ENCODE measurements around the gene LRCH3. TPM values are rescaled to one million over a fixed set of nuclear protein-coding genes. Genes with fewer than 3 reads are reported as not detected.

Gene LRCH3
- total and polyA plus RNA-seq, 12 donors: 7.4 to 54.9 (median 40.8) TPM

DNA sequence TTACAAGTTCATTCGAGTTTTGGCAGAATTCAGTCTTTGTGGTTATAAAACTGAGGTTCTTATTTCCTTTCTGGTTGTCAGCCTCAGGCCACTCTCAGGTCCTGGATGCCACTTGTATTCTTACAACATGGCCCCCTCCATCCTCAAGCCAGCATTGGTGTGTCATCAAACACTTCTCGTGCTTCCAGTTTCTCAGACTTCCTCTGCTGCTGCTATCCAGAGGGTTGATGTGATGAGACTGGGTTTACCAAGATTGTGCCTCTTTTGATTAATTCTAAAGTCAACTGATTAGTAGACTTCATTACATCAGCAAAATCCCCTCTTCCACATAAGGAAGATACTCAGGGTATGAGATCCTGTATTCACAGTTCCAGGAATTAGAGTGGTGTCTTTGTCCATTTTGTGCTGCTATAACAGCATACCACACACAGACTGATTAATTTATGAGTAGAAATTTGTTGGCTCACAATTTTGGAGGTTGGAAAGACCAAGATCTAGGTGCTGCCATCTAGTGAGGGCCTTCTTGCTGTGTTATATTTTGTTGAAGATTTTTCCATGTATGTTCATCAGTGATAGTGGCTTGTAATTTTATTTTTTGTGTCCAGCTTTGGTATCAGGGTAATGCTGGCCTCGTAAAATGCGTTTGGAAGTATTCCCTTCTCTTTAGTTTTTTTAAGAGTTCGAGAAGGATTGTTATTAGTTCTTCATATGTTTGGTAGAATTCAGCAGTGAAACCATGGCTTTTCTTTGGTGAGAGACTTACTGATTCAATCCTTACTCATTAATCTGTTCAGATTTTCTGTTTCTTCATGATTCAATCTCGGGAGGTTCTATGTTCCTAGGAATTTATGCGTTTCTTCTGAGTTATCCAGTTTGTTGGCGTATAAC lies 11.1 kb downstream of the LRCH3 start:
- Histone ChIP-seq H3K4me1 (replicated peaks in 1 of 2) (peaks cover 3 to 27% of the 10 kb centered on the region in 2 donors), H3K27me3 (no peaks in the 10 kb centered on the region), H3K27ac (peak overlapping the region in 1 of 5 donors; percentile 8), H3K4me3 (no peak overlapping the region), H3K36me3 (replicated peaks in 1 of 2) (no peaks in the 10 kb centered on the region), H3K9me3 (replicated peaks in 1 of 3) (no peaks in the 10 kb centered on the region)
- TF ChIP-seq POLR2A (IDR thresholded peaks at IDR 0.05): no peak
- TF ChIP-seq, protein P1, sequence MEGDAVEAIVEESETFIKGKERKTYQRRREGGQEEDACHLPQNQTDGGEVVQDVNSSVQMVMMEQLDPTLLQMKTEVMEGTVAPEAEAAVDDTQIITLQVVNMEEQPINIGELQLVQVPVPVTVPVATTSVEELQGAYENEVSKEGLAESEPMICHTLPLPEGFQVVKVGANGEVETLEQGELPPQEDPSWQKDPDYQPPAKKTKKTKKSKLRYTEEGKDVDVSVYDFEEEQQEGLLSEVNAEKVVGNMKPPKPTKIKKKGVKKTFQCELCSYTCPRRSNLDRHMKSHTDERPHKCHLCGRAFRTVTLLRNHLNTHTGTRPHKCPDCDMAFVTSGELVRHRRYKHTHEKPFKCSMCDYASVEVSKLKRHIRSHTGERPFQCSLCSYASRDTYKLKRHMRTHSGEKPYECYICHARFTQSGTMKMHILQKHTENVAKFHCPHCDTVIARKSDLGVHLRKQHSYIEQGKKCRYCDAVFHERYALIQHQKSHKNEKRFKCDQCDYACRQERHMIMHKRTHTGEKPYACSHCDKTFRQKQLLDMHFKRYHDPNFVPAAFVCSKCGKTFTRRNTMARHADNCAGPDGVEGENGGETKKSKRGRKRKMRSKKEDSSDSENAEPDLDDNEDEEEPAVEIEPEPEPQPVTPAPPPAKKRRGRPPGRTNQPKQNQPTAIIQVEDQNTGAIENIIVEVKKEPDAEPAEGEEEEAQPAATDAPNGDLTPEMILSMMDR (IDR thresholded peaks at IDR 0.05): peak in 1 of 6 experiments; percentile 2
- WGBS, 4 donors: 60 to 70% (median 69%) methylated on average over 8 of the region's 8 CpGs
- intact Hi-C loops (cut with DNase I): no loop called here
- DNase-seq: peak in 1 of 7 donors; percentile 16

DNA sequence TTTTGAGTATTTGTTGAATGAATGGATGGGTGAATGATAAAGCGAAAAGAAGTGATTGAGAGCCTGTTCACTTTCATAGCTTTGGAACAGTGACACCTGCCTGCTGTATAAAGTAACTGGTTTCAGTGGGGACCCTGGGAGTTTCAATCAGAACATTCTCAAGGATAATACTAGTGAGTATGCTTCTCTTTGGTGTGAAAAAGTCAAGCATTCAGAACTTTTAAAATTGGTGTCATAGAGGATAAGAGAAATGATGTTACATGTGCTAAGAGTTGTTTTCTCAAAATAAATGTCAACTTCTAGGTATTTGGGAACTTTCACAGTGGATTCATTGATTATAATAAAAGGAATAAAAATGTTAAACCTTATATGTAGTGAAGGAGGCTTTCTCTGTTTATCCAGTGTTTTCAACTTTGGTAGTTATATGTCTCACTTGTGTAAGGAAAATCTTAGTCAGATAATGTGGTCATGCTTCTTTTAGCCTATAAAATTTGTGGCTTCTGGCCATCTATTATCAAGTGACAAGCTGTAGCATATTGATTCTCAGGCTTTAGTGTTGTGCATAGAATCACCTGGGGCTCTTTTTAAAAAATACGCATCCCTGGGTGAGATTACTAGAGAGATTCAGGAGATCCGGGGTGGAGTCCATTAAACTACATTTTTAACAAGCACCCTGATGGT lies 11.9 kb downstream of the LRCH3 start:
- no peak for DNase-seq
- Histone ChIP-seq H3K4me3 (no peak overlapping the region), H3K27ac (no peak overlapping the region), H3K9me3 (replicated peaks in 1 of 3) (no peaks in the 10 kb centered on the region), H3K4me1 (replicated peaks in 1 of 2) (peaks cover 3 to 28% of the 10 kb centered on the region in 2 donors), H3K36me3 (replicated peaks in 1 of 2) (no peaks in the 10 kb centered on the region), H3K27me3 (no peaks in the 10 kb centered on the region)
- 90 to 96% (median 92%) methylated on average over 2 to 3 of the region's 3 CpGs for WGBS, 4 donors
- TF ChIP-seq POLR2A (IDR thresholded peaks at IDR 0.05): no peak
- TF ChIP-seq, protein P1 (IDR thresholded peaks at IDR 0.05): peak in 1 of 6 experiments; percentile 17
- intact Hi-C loops (cut with DNase I): no loop called here

DNA sequence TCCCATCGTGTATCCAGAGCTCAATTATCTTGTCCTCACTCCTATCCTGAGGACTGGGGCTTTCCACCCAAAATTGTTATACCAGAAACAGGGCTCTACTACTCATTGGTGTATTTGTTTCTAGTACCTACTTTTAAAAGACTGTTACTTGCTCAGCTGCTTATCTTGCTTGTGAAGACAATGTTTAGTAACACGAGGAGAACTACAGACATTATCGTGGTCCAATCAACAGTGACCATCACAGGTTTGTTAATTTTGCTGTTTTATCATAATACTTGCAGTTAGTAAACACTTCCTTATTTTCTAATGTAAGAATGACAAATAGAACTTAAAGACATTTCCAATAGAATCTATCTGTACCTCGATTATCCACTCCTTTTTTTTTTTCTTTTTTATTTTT lies 13.5 kb downstream of the LRCH3 start:
- H3K36me3 ChIP-seq (replicated peaks in 1 of 2): no peaks in the 10 kb centered on the region
- H3K27me3 ChIP-seq: no peaks in the 10 kb centered on the region
- no peak overlapping the region for H3K4me3 ChIP-seq
- H3K4me1 ChIP-seq (replicated peaks in 1 of 2): peaks cover 5 to 34% of the 10 kb centered on the region in 2 donors
- intact Hi-C loops (cut with DNase I): no loop called here
- no peak overlapping the region for H3K27ac ChIP-seq
- no peaks in the 10 kb centered on the region for H3K9me3 ChIP-seq (replicated peaks in 1 of 3)
- WGBS, 4 donors: 83 to 89% (median 87%) methylated on average over 4 of the region's 4 CpGs
- TF ChIP-seq, protein P1 (IDR thresholded peaks at IDR 0.05): no peak
- TF ChIP-seq POLR2A (IDR thresholded peaks at IDR 0.05): no peak
- DNase-seq: no peak

DNA sequence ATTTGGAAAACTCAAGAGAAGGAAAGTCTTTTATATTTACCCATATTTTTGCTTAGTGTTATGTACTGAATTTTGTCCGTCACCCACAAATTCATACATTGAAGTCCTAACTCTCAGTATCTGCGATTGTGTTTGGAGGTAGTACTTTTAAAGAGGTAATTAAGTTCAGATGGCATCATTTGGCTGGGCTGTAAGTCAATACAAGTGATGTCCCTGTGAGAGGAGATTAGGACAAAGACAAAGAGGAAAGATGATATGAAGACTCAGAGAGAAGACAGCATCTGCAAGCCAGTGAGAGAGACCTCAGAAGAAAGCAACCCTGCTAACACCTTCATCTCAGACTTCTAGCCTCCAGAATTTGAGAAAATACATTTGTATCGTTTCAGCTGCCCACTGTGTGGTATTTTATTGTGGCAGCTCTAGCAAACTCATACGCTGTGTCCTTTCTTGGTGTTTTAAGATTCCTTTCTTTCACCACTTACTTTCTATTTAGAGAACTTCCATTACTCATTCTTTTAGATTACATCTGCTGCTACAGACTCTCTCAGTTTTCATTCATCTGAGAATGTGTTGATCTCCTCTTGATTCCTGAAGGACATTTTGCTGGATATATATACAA lies 17.0 kb downstream of the LRCH3 start:
- intact Hi-C loops (cut with DNase I): no loop called here
- no peak for DNase-seq
- no peak overlapping the region for H3K4me3 ChIP-seq
- H3K27ac ChIP-seq: peak overlapping the region in 1 of 5 donors; percentile 37
- 78 to 90% (median 85%) methylated on average over 4 of the region's 4 CpGs for whole genome bisulfite sequencing, 4 donors
- peaks cover 10 to 28% of the 10 kb centered on the region in 2 donors for H3K4me1 ChIP-seq (replicated peaks in 1 of 2)
- H3K36me3 ChIP-seq (replicated peaks in 1 of 2): no peaks in the 10 kb centered on the region
- H3K27me3 ChIP-seq: no peaks in the 10 kb centered on the region
- TF ChIP-seq, protein P1 (IDR thresholded peaks at IDR 0.05): no peak
- no peaks in the 10 kb centered on the region for H3K9me3 ChIP-seq (replicated peaks in 1 of 3)
